Transverse colon (tissue), 4 donors: ENCODE data around the gene TMEM253.

Source experiments
- POLR2A ChIP-seq: fragments of 450-650 bp; IDR thresholded peaks from one replicate; pipeline ENCODE4 v1.6.1; 2016; ENCODE audit warnings: antibody characterized with exemption, mild to moderate bottlenecking, moderate library complexity
- POLR2AphosphoS5 ChIP-seq, 3 donors: sonication (generic); formaldehyde crosslinking; IDR thresholded peaks; one replicate each; pipeline ENCODE4 v1.6.1; 2016; ENCODE audit warnings: antibody characterized with exemption in 3 of 3
- TF ChIP-seq, protein P1 (sequence below), 5 experiments: fragments of 200-600 bp in 3 of 5; fragments of 450-650 bp in 2 of 5; sonication (generic) in 3 of 5; IDR thresholded peaks; 1 replicate in 2 of 5; 2 replicates in 3 of 5; pipeline ENCODE4 v1.5.1; 2016 to 2017; ENCODE audit warnings: antibody characterized with exemption in 5 of 5, inconsistent platforms in 3 of 5, mild to moderate bottlenecking in 2 of 5, moderate library complexity in 1 of 5

DNA sequence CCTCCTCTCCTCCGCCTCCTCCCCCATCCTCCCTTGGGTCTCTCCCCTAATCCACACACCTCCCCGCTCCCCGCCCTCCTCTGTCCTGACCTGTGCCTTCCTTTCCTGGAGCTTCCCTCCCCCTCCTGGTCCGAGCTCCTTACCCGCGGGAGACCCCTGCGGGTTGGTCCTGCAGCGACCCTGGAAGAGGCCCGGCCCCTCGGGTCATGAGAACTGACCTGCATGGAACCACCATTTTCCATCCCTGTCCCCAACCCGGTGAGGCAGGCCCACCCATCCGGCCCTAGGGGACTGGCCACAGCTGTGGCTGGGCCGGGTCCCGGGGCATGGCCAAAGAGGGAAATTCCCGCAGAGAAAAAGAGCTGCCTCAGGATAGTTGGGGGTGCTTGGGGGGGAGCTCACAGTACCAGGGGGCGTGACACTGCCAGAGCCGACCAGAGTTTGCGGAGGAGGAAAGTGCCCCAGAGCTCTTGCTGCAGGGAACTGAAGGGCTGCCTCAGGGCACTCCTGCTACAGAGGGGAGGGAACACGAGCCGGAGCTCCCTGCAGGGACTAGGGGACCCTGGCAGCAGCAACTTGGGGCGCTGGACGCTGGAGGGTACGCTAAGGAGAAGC lies 30.1 kb upstream of the TMEM253 start:
- TF ChIP-seq, protein P1, sequence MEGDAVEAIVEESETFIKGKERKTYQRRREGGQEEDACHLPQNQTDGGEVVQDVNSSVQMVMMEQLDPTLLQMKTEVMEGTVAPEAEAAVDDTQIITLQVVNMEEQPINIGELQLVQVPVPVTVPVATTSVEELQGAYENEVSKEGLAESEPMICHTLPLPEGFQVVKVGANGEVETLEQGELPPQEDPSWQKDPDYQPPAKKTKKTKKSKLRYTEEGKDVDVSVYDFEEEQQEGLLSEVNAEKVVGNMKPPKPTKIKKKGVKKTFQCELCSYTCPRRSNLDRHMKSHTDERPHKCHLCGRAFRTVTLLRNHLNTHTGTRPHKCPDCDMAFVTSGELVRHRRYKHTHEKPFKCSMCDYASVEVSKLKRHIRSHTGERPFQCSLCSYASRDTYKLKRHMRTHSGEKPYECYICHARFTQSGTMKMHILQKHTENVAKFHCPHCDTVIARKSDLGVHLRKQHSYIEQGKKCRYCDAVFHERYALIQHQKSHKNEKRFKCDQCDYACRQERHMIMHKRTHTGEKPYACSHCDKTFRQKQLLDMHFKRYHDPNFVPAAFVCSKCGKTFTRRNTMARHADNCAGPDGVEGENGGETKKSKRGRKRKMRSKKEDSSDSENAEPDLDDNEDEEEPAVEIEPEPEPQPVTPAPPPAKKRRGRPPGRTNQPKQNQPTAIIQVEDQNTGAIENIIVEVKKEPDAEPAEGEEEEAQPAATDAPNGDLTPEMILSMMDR (IDR thresholded peaks at IDR 0.05), result peak in 1 of 5 experiments; percentile 31
- TF ChIP-seq POLR2A (no peak), POLR2AphosphoS5 (IDR thresholded peaks at IDR 0.05) (no peak)
